ENCODE data around the gene COG7. TPM values are rescaled to one million over a fixed set of nuclear protein-coding genes. Genes with fewer than 3 reads are reported as not detected.
"Not testable (repeated sequence)": the region's sequence is repeated elsewhere in the genome, so short reads cannot be mapped to it uniquely, and the experiment has no call there.

Gene COG7
- total RNA-seq, 1 donor from 2014 or later = 24.0 TPM

DNA sequence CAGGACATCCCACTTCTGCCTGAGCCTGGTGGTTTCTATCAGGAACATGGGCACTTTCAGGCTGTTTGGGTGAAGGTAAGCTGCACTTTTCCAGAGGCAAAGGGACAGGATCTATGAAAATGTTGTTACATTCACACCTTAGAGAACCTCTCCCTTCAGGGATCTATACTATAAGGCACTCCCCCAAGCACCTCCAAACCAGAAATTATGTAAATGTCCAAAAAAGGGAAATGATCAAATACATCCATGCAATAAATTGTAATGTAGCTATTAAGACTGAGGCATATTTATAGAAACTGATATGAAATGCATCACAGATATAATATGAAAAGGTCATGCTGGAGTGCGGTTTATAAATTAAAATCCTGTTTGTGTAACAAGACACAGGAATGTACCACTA, 23.3 kb upstream of the COG7 start:
- H3K27ac Mint-ChIP-seq = no peak overlapping the region
- TF ChIP-seq, protein P1, sequence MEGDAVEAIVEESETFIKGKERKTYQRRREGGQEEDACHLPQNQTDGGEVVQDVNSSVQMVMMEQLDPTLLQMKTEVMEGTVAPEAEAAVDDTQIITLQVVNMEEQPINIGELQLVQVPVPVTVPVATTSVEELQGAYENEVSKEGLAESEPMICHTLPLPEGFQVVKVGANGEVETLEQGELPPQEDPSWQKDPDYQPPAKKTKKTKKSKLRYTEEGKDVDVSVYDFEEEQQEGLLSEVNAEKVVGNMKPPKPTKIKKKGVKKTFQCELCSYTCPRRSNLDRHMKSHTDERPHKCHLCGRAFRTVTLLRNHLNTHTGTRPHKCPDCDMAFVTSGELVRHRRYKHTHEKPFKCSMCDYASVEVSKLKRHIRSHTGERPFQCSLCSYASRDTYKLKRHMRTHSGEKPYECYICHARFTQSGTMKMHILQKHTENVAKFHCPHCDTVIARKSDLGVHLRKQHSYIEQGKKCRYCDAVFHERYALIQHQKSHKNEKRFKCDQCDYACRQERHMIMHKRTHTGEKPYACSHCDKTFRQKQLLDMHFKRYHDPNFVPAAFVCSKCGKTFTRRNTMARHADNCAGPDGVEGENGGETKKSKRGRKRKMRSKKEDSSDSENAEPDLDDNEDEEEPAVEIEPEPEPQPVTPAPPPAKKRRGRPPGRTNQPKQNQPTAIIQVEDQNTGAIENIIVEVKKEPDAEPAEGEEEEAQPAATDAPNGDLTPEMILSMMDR (conservative IDR thresholded peaks at IDR 0.05) = no peak
- no peak overlapping the region for H3K4me3 Mint-ChIP-seq
- no peaks in the 10 kb centered on the region for H3K27me3 Mint-ChIP-seq
- H3K4me1 Mint-ChIP-seq (ENCODE audit: unreplicated experiment) = no peaks in the 10 kb centered on the region
- DNase-seq (ENCODE audit: extremely low spot score, unreplicated experiment) = no peak
- peaks cover 21% of the 10 kb centered on the region for H3K36me3 Mint-ChIP-seq
- H3K9me3 Mint-ChIP-seq = no peaks in the 10 kb centered on the region

DNA sequence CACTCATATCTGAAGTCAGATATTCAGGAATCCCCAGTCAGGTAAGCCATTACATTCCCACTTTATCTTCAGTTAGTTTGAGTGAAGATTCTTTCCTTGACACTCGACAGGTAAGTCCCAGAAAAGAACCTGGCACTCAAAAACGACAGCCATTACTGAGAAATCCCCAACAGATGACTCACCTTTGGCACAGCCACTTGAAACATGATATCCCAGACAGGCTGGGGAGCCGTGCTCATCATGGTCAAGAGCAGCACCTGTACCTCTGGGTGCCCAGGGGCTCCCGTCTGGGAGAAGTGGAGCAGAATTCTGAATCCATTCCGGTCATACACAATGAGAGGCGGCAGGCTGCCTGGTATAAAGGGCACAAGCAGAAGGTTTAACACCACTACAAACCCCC, 16.8 kb upstream of the COG7 start:
- Mint-ChIP-seq H3K4me1 (ENCODE audit: unreplicated experiment) (no peaks in the 10 kb centered on the region), H3K9me3 (no peaks in the 10 kb centered on the region), H3K27me3 (no peaks in the 10 kb centered on the region), H3K27ac (no peak overlapping the region), H3K4me3 (no peak overlapping the region), H3K36me3 (peaks cover 20% of the 10 kb centered on the region)
- TF ChIP-seq, protein P1 (conservative IDR thresholded peaks at IDR 0.05) = no peak
- DNase-seq (ENCODE audit: extremely low spot score, unreplicated experiment) = no peak

DNA sequence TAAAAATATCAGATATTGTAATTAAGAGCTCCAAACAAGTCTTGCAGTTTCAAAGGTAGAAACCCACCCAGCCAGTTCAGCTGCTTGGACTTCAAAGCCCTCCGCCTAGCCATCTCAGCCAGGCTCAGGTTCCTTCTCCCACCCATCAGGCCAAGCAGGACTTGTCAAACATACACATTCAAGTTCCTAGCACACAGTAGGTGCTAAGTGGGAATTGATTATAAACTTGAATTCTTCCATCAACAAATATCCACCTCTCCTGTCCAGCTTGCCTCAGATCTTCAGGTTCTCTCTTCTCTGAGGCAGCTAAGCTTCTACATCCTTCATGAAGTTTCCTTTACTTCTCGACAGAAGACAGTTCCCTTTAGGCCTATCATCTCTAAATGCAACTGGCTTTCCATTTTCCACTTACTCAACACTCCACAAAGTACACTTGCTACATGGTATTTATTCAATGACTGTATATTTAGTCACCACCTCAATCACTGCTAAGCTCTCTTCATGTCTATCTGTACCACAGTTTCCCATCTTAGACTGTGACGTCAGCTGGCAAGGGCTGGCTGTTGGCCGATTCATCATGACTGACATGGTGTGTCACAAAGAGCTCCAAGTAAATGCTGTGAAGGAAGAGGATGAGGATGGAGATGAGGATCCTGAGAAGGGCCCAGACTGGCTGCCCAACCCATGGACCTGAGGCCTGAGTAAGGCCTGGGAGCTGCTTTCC, 13.3 kb upstream of the COG7 start:
- Mint-ChIP-seq H3K27ac (no peak overlapping the region), H3K27me3 (no peaks in the 10 kb centered on the region), H3K36me3 (peaks cover 16% of the 10 kb centered on the region), H3K9me3 (no peaks in the 10 kb centered on the region), H3K4me3 (no peak overlapping the region), H3K4me1 (ENCODE audit: unreplicated experiment) (no peaks in the 10 kb centered on the region)
- no peak for DNase-seq (ENCODE audit: extremely low spot score, unreplicated experiment)
- TF ChIP-seq, protein P1 (conservative IDR thresholded peaks at IDR 0.05) = no peak

DNA sequence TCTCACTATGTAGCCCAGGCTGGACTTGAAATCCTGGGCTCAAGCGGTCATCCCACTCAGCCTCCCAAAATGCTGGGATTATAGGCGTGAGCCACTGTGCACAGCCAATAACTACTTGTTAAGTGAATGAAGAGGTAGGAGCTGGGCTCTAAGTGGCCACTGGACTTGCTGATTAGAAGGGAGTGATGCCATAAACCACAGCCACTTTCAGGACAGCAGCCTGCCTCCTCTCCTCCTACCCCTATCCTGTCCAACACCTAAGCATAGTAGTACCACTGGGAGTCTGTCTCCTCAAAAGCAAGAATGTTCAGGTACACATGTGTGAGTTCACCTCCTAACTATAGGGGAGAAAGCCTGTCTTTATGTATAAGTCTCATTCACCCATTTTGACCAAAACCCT, 12.2 kb upstream of the COG7 start:
- Mint-ChIP-seq H3K4me3 (no peak overlapping the region), H3K4me1 (ENCODE audit: unreplicated experiment) (no peaks in the 10 kb centered on the region), H3K27ac (no peak overlapping the region), H3K27me3 (no peaks in the 10 kb centered on the region), H3K9me3 (no peaks in the 10 kb centered on the region), H3K36me3 (peaks cover 14% of the 10 kb centered on the region)
- no peak for DNase-seq (ENCODE audit: extremely low spot score, unreplicated experiment)
- TF ChIP-seq, protein P1 (conservative IDR thresholded peaks at IDR 0.05) = no peak

DNA sequence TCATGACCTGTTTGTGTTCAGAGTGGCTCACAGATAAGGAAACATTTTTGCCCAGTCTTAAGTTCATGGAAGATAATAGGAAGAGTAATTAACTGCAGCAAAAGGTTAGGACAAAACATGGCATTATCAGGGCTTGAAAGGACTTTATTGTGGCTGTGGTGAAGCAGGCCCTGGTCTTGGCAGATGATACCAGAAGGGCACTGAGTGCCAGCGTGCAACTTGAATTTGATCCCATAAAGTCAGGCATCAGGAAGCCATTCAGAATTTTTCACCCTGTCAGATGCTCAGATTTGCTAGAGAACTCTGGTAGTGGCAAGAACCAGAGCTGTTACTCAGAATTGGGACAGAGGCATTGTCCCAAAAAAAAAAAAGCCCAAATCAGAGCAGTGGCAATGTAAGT, 11.2 kb upstream of the COG7 start:
- DNase-seq (ENCODE audit: extremely low spot score, unreplicated experiment) = no peak
- Mint-ChIP-seq H3K4me1 (ENCODE audit: unreplicated experiment) (no peaks in the 10 kb centered on the region), H3K27ac (no peak overlapping the region), H3K36me3 (peaks cover 8% of the 10 kb centered on the region), H3K9me3 (no peaks in the 10 kb centered on the region), H3K4me3 (no peak overlapping the region), H3K27me3 (no peaks in the 10 kb centered on the region)
- TF ChIP-seq, protein P1 (conservative IDR thresholded peaks at IDR 0.05) = no peak

DNA sequence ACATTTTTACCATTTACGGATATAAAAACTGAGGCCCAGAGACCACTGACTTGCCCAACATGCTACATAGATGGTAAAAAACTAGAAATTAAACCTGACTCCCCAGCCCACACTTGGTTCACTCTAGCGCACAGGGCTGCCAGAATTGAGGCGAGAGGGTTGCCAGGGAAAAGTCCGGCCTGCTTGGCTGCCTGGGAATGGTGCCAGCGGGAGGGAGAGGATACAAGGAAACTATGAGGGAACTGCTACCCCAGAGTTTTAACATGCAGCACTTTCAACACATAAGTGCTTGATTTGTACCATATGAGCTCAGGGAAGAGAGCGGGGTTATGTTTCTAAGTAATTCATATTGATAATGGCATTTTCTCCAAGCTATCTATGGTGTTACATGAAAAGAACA, 10.0 kb upstream of the COG7 start:
- not testable (repeated sequence) for H3K27ac Mint-ChIP-seq; H3K36me3 Mint-ChIP-seq; H3K9me3 Mint-ChIP-seq; DNase-seq (ENCODE audit: extremely low spot score, unreplicated experiment); H3K4me3 Mint-ChIP-seq; H3K4me1 Mint-ChIP-seq (ENCODE audit: unreplicated experiment); H3K27me3 Mint-ChIP-seq

Data from type B pancreatic cell (in vitro differentiated cells).